Jurkat, Clone E6-1 (cell line): ENCODE data around the gene MGAT1.
"Not testable (repeated sequence)": the region's sequence is repeated elsewhere in the genome, so short reads cannot be mapped to it uniquely, and the experiment has no call there.

ENCODE experiments used
- DNase-seq: peaks from one replicate; pipeline ENCODE4 v3.0.0-alpha.2; 2011; ENCODE audit warnings: low read depth, low spot score
- H3K4me3 ChIP-seq: 2 replicates; pipeline ENCODE4 v1.5.1; 2011; ENCODE audit warnings: mild to moderate bottlenecking, low read length, control low read depth, moderate library complexity

MGAT1 gene

DNA sequence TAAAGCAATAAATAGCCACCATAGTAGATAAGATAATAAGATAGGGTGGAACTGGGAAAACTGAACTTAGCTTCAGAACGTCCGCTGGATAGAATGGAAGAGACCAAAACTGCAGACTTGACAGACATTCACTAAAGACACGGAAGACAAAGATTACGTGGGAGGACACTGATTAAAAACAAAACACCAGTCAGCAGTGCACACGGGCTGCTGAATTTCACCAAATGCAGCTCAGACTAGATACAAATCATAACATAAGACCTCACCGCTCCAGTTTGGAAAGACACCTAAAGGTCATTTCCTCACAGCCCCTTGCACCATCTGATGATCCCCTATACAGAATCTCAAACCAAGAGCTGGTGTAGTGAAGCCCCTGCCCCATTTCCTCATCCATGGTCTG is 59.9 kb downstream of the MGAT1 start:
- H3K4me3 ChIP-seq: no peak overlapping the region
- no peak for DNase-seq

DNA sequence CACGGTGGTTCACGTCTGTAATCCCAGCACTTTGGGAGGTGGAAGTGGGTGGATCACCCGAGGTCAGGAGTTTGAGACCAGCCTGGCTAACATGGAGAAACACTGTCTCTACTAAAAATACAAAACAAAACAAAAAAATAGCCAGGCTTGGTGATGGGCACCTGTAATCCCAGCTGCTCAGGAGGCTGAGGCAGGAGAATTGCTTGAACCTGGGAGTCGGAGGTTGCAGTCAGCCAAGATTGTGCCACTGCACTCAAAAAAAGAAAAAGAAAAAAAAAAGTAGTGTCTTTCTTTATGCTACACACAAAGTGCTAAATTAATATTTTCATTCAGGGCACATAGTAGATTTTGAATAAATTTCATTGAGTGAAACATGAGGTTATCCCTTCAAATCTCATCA is 61.7 kb downstream of the MGAT1 start:
- DNase-seq, H3K4me3 ChIP-seq: not testable (repeated sequence)

DNA sequence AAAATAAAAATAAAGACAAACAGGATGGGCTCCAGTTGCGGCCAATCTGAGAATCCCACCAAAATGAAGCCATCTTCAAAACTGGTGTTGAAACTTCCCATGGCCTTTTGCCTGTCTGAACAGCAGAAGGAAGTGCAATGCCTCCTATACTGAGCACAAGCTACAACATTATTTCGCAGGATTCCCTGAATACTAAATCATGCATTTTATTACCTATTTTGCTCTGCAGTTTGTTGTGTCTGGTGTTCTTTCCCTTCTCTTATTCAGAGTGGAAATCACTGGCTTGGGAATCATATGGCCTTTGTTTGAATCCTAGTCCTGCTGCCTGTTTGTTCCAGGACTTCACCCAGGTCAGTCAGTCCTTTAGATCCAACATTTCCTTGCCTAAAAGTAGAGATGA is 62.6 kb downstream of the MGAT1 start, which contains the start of gene OR2Y1:
OR2Y1 (minus strand) TSS at position 101 of the 400 bp plus-strand sequence; CDS start at position 101, 0 bp downstream.
- H3K4me3 ChIP-seq: no peak within 1 kb of the TSS
- DNase-seq: no peak

DNA sequence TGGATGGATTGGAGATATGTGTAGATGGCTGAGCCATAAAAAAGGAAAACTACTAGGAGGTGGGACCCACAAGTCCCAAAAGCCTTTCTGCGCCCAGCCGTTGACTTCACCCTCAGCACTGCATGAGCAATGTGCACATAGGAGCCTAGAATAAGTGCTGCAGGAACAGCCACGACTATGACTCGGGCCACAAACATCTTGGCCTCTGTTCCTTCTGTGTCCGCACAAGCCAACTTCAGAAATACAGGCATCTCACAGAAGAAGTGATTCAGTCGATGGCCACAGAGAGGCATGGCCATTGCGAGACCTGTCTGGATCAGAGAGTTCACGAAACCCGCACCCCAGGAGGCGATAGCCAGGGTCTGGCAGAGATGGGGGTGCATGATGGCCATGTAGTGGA is 63.3 kb downstream of the MGAT1 start:
- no peak for DNase-seq
- no peak overlapping the region for H3K4me3 ChIP-seq

DNA sequence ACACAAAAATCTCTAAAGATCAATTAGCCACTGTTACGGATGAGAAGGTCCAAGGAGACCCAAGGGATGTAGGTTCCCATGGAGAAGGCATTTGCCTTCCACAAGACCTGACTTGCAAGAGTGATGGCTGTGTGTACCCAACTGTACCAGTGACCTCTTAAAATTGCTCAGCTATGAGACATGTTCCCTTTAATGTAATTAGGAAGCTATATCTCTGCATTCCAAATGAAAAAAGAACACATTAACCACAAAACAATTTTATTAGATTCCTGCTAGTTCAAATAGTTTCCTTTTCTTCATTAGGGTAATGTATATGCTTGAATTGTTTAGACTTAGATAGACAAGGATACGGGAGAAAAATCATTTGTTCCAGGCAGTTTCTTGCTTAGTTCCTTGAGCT is 66.1 kb downstream of the MGAT1 start:
- H3K4me3 ChIP-seq: no peak overlapping the region
- DNase-seq: no peak
